Astrocyte (in vitro differentiated cells and primary cell): ENCODE results near the gene ANO4. TPM values are rescaled to one million over a fixed set of nuclear protein-coding genes. Genes with fewer than 3 reads are reported as not detected.
"Not testable (repeated sequence)": the region's sequence is repeated elsewhere in the genome, so short reads cannot be mapped to it uniquely, and the experiment has no call there.

Source experiments
- DNase-seq: peaks from one replicate; pipeline ENCODE4 v3.0.0-alpha.2; 2010; ENCODE audit warnings: low read depth
- FAIRE-seq: peaks from 2 replicates; lab custom pipeline; 2011; peaks lifted over from hg19 to GRCh38; lab: Jason Lieb, UNC
- H2AFZ ChIP-seq: 2 replicates; pipeline ENCODE4 v1.6.0; 2012; ENCODE audit warnings: low read depth, low read length, inconsistent platforms
- H3K27ac ChIP-seq: 2 replicates; pipeline ENCODE4 v1.5.1; 2011; ENCODE audit warnings: low read depth, low read length, inconsistent platforms
- H3K27me3 ChIP-seq: 2 replicates; pipeline ENCODE4 v1.6.0; 2011; ENCODE audit warnings: low read length, inconsistent platforms; ENCODE audit not compliant: insufficient read depth
- H3K36me3 ChIP-seq: 2 replicates; pipeline ENCODE4 v1.5.1; 2011; ENCODE audit warnings: low read length, inconsistent platforms; ENCODE audit not compliant: insufficient read depth
- H3K4me1 ChIP-seq: 2 replicates; pipeline ENCODE4 v1.5.1; 2011; ENCODE audit warnings: low read length, inconsistent platforms; ENCODE audit not compliant: insufficient read depth
- H3K4me2 ChIP-seq: 2 replicates; pipeline ENCODE4 v1.6.0; 2012; ENCODE audit warnings: low read length, inconsistent platforms
- H3K4me3 ChIP-seq: 2 replicates; pipeline ENCODE4 v1.5.1; 2011; ENCODE audit warnings: low read depth, mild to moderate bottlenecking, low read length, inconsistent platforms; ENCODE audit not compliant: insufficient read depth
- H3K79me2 ChIP-seq: 2 replicates; pipeline ENCODE4 v1.6.0; 2012; ENCODE audit warnings: mild to moderate bottlenecking, low read length, inconsistent platforms; ENCODE audit not compliant: insufficient read depth
- H3K9ac ChIP-seq: 2 replicates; pipeline ENCODE4 v1.6.0; 2012; ENCODE audit warnings: mild to moderate bottlenecking, low read length, inconsistent platforms
- H3K9me3 ChIP-seq: 2 replicates; pipeline ENCODE4 v1.5.1; 2012; ENCODE audit warnings: low read depth, mild to moderate bottlenecking, low read length, inconsistent platforms; ENCODE audit not compliant: insufficient read depth
- H4K20me1 ChIP-seq: 2 replicates; pipeline ENCODE4 v1.6.0; 2012; ENCODE audit warnings: low read length, inconsistent platforms; ENCODE audit not compliant: insufficient read depth
- H3K27ac Mint-ChIP-seq: one replicate; pipeline ENCODE4 v1.8.0; 2021; ENCODE audit warnings: mild to moderate bottlenecking, mixed read lengths; ENCODE audit not compliant: unreplicated experiment
- H3K27me3 Mint-ChIP-seq: one replicate; pipeline ENCODE4 v1.8.0; 2021; ENCODE audit warnings: low read depth, mixed read lengths; ENCODE audit not compliant: unreplicated experiment
- H3K36me3 Mint-ChIP-seq: one replicate; pipeline ENCODE4 v1.8.0; 2021; ENCODE audit warnings: low read depth, mixed read lengths; ENCODE audit not compliant: unreplicated experiment
- H3K4me1 Mint-ChIP-seq: one replicate; pipeline ENCODE4 v1.8.0; 2021; ENCODE audit warnings: low read depth, mixed read lengths; ENCODE audit not compliant: unreplicated experiment
- H3K4me3 Mint-ChIP-seq: one replicate; pipeline ENCODE4 v1.8.0; 2021; ENCODE audit warnings: mild to moderate bottlenecking, moderate library complexity, mixed read lengths; ENCODE audit not compliant: unreplicated experiment
- H3K9me3 Mint-ChIP-seq: one replicate; pipeline ENCODE4 v1.8.0; 2021; ENCODE audit warnings: mild to moderate bottlenecking, mixed read lengths; ENCODE audit not compliant: unreplicated experiment
- CTCF ChIP-seq: IDR thresholded peaks from 2 replicates; pipeline ENCODE4 v1.5.1; 2011; ENCODE audit warnings: low read depth, mild to moderate bottlenecking, inconsistent platforms, low read length, moderate library complexity; ENCODE audit not compliant: insufficient read depth
- EZH2 ChIP-seq: IDR thresholded peaks from 2 replicates; pipeline ENCODE4 v1.6.1; 2012; ENCODE audit warnings: mild to moderate bottlenecking, low read length, inconsistent platforms; ENCODE audit not compliant: insufficient read depth
- total RNA-seq: library from RNA; stranded (reverse); gene quantifications from 2 replicates; pipeline ENCODE4 v1.2.1, GENCODE V29; 2021

ANO4 gene
- total RNA-seq, 1 donor from 2014 or later = 41.3 TPM

GRCh38 chr12:100986595-100987547 lies 192.3 kb downstream of the ANO4 start:
- H3K36me3 ChIP-seq = no peaks in the 10 kb centered on the region
- FAIRE-seq (peak; percentile 55), DNase-seq (peak; percentile 81)
- H3K36me3 Mint-ChIP-seq = peaks cover 14% of the 10 kb centered on the region
- no peaks in the 10 kb centered on the region for H3K9me3 ChIP-seq
- peak overlapping the region; percentile 54 for H2AFZ ChIP-seq
- H3K79me2 ChIP-seq = no peaks in the 10 kb centered on the region
- peak overlapping the region; percentile 20 for H3K27ac ChIP-seq
- no peaks in the 10 kb centered on the region for H3K27me3 Mint-ChIP-seq
- H4K20me1 ChIP-seq = no peaks in the 10 kb centered on the region
- H3K4me2 ChIP-seq = peak overlapping the region; percentile 50
- H3K4me1 Mint-ChIP-seq = peaks cover 24% of the 10 kb centered on the region
- H3K9ac ChIP-seq = peak overlapping the region; percentile 1
- no peaks in the 10 kb centered on the region for H3K27me3 ChIP-seq
- H3K9me3 Mint-ChIP-seq = no peaks in the 10 kb centered on the region
- H3K4me1 ChIP-seq = peaks cover 18% of the 10 kb centered on the region
- H3K4me3 ChIP-seq = no peak overlapping the region
- no peak overlapping the region for H3K4me3 Mint-ChIP-seq
- TF ChIP-seq EZH2 (no peak), CTCF (no peak)
- peak overlapping the region; percentile 21 for H3K27ac Mint-ChIP-seq

DNA sequence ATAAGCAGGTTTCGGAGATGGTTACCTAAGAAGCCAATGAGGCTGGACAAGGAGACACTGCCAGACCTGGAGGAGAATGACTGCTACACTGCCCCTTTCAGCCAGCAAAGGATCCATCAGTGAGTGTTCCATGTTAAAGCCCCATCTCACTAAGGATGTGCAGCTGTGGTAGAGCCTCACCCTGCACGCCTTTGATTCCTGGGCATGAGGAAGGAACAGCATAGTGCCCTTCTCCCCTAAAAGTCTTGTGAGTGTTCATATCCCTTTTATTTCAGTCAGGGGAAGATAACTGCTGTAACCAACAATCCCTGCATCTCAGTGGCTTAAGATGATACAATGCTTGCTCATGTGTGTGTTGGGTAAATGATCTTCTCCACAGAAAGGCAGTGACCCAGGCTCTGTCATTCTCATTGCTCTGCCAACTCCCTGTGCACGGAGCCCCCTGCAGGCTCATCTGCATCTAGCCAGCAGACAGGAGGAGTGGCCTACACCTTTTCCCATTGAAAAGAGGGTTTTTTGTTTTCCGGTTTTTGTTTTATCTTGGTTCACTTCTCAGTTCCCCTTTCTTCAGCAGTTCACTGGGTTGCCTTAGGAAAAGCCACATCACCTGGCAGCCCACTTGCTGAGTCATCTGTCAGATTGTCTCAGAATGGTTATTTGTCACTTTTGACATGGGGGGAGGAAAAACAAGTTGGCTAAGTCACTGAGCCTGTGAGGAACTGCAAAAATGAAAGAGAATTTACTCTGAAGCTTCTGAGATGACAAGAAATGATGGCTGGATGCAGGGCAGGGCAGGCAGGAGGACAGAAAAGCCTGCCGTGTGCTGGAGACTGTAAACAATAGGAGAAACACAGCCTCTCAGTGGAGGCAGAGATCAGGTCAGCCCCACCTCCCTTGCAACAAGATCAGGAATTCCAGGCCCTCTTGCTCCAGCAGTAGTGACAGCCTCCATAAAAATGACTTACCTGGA lies 193.3 kb downstream of the ANO4 start:
- Histone ChIP-seq H3K9me3 (no peaks in the 10 kb centered on the region), H3K4me3 (no peak overlapping the region), H3K27me3 (no peaks in the 10 kb centered on the region), H2AFZ (no peak overlapping the region), H3K4me2 (peak overlapping the region; percentile 50), H3K27ac (peak overlapping the region; percentile 20), H3K36me3 (no peaks in the 10 kb centered on the region), H3K4me1 (peaks cover 18% of the 10 kb centered on the region), H4K20me1 (no peaks in the 10 kb centered on the region), H3K79me2 (no peaks in the 10 kb centered on the region), H3K9ac (peak overlapping the region; percentile 2)
- H3K27ac Mint-ChIP-seq = peak overlapping the region; percentile 42
- DNase-seq (peak; percentile 66), FAIRE-seq (peak; percentile 13)
- peaks cover 14% of the 10 kb centered on the region for H3K36me3 Mint-ChIP-seq
- H3K27me3 Mint-ChIP-seq = no peaks in the 10 kb centered on the region
- no peak overlapping the region for H3K4me3 Mint-ChIP-seq
- H3K4me1 Mint-ChIP-seq = peaks cover 24% of the 10 kb centered on the region
- peak; percentile 64 for TF ChIP-seq CTCF
- no peak for TF ChIP-seq EZH2
- H3K9me3 Mint-ChIP-seq = no peaks in the 10 kb centered on the region

DNA sequence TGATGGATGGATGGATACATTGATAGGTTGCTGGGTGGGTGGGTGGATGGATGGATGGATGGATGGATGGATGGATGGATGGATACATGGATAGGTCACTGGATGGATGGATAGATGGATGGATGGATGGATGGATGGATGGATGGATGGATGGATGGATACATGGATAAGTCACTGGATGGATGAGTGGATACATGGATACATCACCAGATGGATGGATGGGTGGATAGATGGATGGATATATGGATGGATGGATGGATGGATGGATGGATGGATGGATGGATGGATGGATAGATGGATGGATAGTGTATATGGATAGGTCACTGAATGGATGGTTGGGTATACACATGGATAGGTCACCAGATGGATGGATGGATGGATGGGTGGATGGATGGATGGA lies 194.9 kb downstream of the ANO4 start:
- not testable (repeated sequence) for H3K36me3 Mint-ChIP-seq, H3K4me3 ChIP-seq, FAIRE-seq, H3K79me2 ChIP-seq, H3K4me3 Mint-ChIP-seq, H3K36me3 ChIP-seq, H3K4me2 ChIP-seq, H4K20me1 ChIP-seq, H3K9me3 Mint-ChIP-seq, DNase-seq, H3K27ac Mint-ChIP-seq, H3K27me3 ChIP-seq, H2AFZ ChIP-seq, H3K27me3 Mint-ChIP-seq, H3K9ac ChIP-seq, H3K9me3 ChIP-seq, H3K27ac ChIP-seq
- peaks cover 18% of the 10 kb centered on the region for H3K4me1 ChIP-seq
- peaks cover 30% of the 10 kb centered on the region for H3K4me1 Mint-ChIP-seq
